Glutamatergic neuron (in vitro differentiated cells): Measurements from ENCODE around the gene IHH. TPM values are rescaled to one million over a fixed set of nuclear protein-coding genes. Genes with fewer than 3 reads are reported as not detected.

ENCODE experiments used
- DNase-seq: peaks from one replicate; pipeline ENCODE4 v3.0.0; 2022
- H3K27ac Mint-ChIP-seq: one replicate; pipeline ENCODE4 v1.8.0; 2020; ENCODE audit warnings: mild to moderate bottlenecking, mixed read lengths, inconsistent platforms; ENCODE audit not compliant: unreplicated experiment
- H3K27me3 Mint-ChIP-seq: one replicate; pipeline ENCODE4 v1.8.0; 2020; ENCODE audit warnings: mild to moderate bottlenecking, moderate library complexity, mixed read lengths, inconsistent platforms; ENCODE audit not compliant: unreplicated experiment
- H3K36me3 Mint-ChIP-seq: one replicate; pipeline ENCODE4 v1.8.0; 2020; ENCODE audit warnings: mild to moderate bottlenecking, mixed read lengths, inconsistent platforms; ENCODE audit not compliant: unreplicated experiment
- H3K4me1 Mint-ChIP-seq: one replicate; pipeline ENCODE4 v1.8.0; 2020; ENCODE audit warnings: mild to moderate bottlenecking, low read depth, mixed read lengths, inconsistent platforms; ENCODE audit not compliant: unreplicated experiment
- H3K4me3 Mint-ChIP-seq: one replicate; pipeline ENCODE4 v1.8.0; 2020; ENCODE audit warnings: mild to moderate bottlenecking, mixed read lengths, inconsistent platforms; ENCODE audit not compliant: unreplicated experiment
- H3K9me3 Mint-ChIP-seq: one replicate; pipeline ENCODE4 v1.8.0; 2020; ENCODE audit warnings: mild to moderate bottlenecking, moderate library complexity, mixed read lengths, inconsistent platforms; ENCODE audit not compliant: unreplicated experiment
- total RNA-seq: library from RNA; stranded (reverse); fragmentation: NEBNext Ultra II Directional; extraction: Animal tissue kit (Norgen Biotek cat#: 25700); gene quantifications from one replicate; pipeline ENCODE4 v1.2.1, GENCODE V29; 2021; ENCODE audit not compliant: unreplicated experiment
- TF ChIP-seq, protein P1 (sequence below): fragments of 200-600 bp; sonication (generic); IDR thresholded peaks from one replicate; pipeline ENCODE4 v1.5.0; 2021; ENCODE audit not compliant: partially characterized antibody, unreplicated experiment

The IHH gene
- total RNA-seq, 1 donor from 2014 or later = not detected

GRCh38 chr2:219032051-219032745 lies 28.5 kb downstream of the IHH start:
- Mint-ChIP-seq H3K27ac (no peak overlapping the region), H3K36me3 (no peaks in the 10 kb centered on the region), H3K9me3 (peaks cover 2% of the 10 kb centered on the region), H3K4me3 (no peak overlapping the region), H3K4me1 (no peaks in the 10 kb centered on the region), H3K27me3 (peaks cover 6% of the 10 kb centered on the region)
- TF ChIP-seq, protein P1, sequence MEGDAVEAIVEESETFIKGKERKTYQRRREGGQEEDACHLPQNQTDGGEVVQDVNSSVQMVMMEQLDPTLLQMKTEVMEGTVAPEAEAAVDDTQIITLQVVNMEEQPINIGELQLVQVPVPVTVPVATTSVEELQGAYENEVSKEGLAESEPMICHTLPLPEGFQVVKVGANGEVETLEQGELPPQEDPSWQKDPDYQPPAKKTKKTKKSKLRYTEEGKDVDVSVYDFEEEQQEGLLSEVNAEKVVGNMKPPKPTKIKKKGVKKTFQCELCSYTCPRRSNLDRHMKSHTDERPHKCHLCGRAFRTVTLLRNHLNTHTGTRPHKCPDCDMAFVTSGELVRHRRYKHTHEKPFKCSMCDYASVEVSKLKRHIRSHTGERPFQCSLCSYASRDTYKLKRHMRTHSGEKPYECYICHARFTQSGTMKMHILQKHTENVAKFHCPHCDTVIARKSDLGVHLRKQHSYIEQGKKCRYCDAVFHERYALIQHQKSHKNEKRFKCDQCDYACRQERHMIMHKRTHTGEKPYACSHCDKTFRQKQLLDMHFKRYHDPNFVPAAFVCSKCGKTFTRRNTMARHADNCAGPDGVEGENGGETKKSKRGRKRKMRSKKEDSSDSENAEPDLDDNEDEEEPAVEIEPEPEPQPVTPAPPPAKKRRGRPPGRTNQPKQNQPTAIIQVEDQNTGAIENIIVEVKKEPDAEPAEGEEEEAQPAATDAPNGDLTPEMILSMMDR = no peak
- no peak for DNase-seq

- Mint-ChIP-seq H3K4me1 (no peaks in the 10 kb centered on the region), H3K9me3 (peaks cover 2% of the 10 kb centered on the region), H3K27me3 (peaks cover 6% of the 10 kb centered on the region), H3K4me3 (no peak overlapping the region), H3K27ac (no peak overlapping the region), H3K36me3 (no peaks in the 10 kb centered on the region)
- no peak for DNase-seq
- TF ChIP-seq, protein P1 = no peak
Measured at GRCh38 chr2:219031005-219031738, 29.5 kb downstream of the IHH start.

GRCh38 chr2:219030177-219030940 lies 30.4 kb downstream of the IHH start:
- H3K9me3 Mint-ChIP-seq = peaks cover 2% of the 10 kb centered on the region
- peaks cover 7% of the 10 kb centered on the region for H3K27me3 Mint-ChIP-seq
- DNase-seq = no peak
- no peak overlapping the region for H3K27ac Mint-ChIP-seq
- no peaks in the 10 kb centered on the region for H3K4me1 Mint-ChIP-seq
- H3K36me3 Mint-ChIP-seq = no peaks in the 10 kb centered on the region
- TF ChIP-seq, protein P1 = no peak
- H3K4me3 Mint-ChIP-seq = no peak overlapping the region

DNA sequence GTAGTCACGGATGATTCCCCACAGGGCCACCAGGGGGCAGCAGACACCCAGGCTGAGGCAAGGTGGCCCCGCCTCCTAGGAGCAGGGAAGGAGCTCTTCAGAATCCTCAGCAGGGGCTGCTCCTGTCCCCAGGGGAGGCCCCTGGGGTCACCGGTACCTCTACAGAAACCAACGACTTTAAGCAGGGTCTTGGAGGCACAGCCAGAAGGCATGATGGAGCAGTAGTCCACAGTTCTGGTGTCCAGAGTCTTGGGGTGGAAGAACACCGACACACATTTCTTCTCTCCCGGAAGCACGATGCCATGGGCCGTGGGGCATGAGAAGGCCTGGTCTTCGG lies 30.9 kb downstream of the IHH start:
- Mint-ChIP-seq H3K36me3 (no peaks in the 10 kb centered on the region), H3K27ac (no peak overlapping the region), H3K9me3 (peaks cover 2% of the 10 kb centered on the region), H3K4me1 (no peaks in the 10 kb centered on the region), H3K27me3 (peaks cover 7% of the 10 kb centered on the region), H3K4me3 (no peak overlapping the region)
- TF ChIP-seq, protein P1 = peak; percentile 99
- DNase-seq = peak; percentile 89
